Measurements from ENCODE around the gene TRHDE. TPM values are rescaled to one million over a fixed set of nuclear protein-coding genes. Genes with fewer than 3 reads are reported as not detected.

The TRHDE gene
- total RNA-seq, 2 experiments from 2014 or later = not detected

DNA sequence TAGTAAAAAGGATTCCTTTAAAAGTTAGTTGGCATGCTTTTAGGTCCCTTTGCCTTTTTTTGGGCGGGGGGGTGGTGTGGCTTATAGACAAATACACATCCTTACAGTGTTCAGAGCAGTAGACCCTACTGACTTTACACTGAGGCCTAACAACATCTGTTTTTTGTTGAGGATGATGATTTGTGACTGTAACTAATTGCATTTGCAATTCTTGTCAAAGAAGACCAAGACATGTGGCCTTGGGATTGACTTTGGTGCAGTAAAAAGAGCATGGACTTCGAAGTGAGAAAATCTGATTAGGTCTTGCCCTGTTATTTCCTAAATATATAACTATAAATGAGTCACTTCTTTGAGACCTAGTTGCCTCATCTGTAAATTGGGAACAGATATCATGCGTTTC lies 77.3 kb downstream of the TRHDE start:
- no peaks in the 10 kb centered on the region for H3K4me1 Mint-ChIP-seq
- POLR2A ChIA-PET = no interaction called here
- no peaks in the 10 kb centered on the region for H3K9me3 Mint-ChIP-seq
- no peaks in the 10 kb centered on the region for H3K36me3 Mint-ChIP-seq (ENCODE audit: low read depth)
- H3K4me3 Mint-ChIP-seq = no peak overlapping the region
- H3K27me3 Mint-ChIP-seq = no peaks in the 10 kb centered on the region
- CTCF ChIA-PET = no interaction called here
- DNase-seq = no peak
- H3K27ac Mint-ChIP-seq = no peak overlapping the region

DNA sequence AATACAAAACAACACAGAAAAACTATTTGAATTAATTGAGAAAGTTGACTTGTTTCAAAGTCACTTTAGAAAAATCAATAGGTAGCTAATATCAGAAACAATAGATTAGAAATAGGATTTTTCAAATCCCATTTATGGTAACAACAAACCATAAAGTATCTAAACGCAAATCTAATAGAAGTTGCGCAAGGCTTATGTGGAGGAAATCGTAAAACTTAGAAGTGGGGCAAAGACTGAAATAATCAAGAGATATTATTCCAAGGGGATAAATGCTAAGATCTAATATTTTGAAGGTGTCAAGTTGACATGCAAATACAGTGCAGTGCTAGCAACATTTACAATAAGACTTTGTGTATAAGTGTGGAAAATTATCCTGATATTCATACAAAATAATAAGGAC lies 87.2 kb downstream of the TRHDE start:
- Mint-ChIP-seq H3K36me3 (ENCODE audit: low read depth) (no peaks in the 10 kb centered on the region), H3K27ac (no peak overlapping the region), H3K4me1 (no peaks in the 10 kb centered on the region), H3K27me3 (no peaks in the 10 kb centered on the region), H3K4me3 (no peak overlapping the region), H3K9me3 (no peaks in the 10 kb centered on the region)
- POLR2A ChIA-PET = no interaction called here
- no peak for DNase-seq
- CTCF ChIA-PET = no interaction called here

DNA sequence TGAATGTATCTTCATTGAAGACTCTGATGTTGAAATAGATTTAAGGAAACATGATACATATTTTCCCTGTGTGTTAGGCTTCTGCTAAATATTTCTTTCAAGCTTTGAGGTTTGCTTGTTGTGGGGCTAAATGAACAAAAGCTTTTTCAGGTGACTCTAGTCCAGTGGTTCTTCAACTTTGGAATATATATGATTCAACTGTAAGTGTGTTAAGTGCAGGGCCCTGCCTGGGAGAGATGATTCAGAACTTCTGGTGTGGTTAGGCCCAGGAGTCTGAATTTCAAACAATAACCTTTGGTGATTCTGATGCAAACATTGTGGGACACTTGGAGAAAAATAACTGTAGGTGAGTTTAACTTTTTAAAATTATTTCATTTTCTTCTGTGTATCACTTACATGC lies 93.0 kb downstream of the TRHDE start:
- ChIA-PET POLR2A (no interaction called here), CTCF (no interaction called here)
- H3K9me3 Mint-ChIP-seq = no peaks in the 10 kb centered on the region
- no peaks in the 10 kb centered on the region for H3K36me3 Mint-ChIP-seq (ENCODE audit: low read depth)
- no peak for DNase-seq
- no peak overlapping the region for H3K4me3 Mint-ChIP-seq
- H3K27me3 Mint-ChIP-seq = no peaks in the 10 kb centered on the region
- no peaks in the 10 kb centered on the region for H3K4me1 Mint-ChIP-seq
- H3K27ac Mint-ChIP-seq = no peak overlapping the region

DNA sequence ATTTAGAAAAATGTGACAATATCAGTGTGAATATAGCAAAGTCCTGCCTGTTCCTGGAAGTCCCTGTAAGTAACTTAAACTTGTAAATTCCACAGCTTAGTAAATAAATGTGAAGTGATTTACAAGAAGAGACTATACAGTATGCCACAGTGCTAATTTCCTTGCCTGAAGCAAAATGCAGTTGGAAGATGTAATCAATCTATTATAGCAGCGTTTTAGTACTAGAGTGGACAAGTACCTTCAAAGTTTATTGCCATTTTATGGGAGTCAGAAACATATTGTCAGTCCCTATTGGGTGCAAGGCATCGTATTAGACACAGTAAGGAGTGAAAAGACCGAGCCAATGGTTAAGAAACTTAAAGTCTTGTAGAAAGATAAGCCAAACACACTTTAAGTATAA lies 94.1 kb downstream of the TRHDE start:
- no peak overlapping the region for H3K4me3 Mint-ChIP-seq
- no peaks in the 10 kb centered on the region for H3K9me3 Mint-ChIP-seq
- no peak for DNase-seq
- no peaks in the 10 kb centered on the region for H3K4me1 Mint-ChIP-seq
- H3K27me3 Mint-ChIP-seq = no peaks in the 10 kb centered on the region
- ChIA-PET POLR2A (no interaction called here), CTCF (no interaction called here)
- H3K36me3 Mint-ChIP-seq (ENCODE audit: low read depth) = no peaks in the 10 kb centered on the region
- no peak overlapping the region for H3K27ac Mint-ChIP-seq

DNA sequence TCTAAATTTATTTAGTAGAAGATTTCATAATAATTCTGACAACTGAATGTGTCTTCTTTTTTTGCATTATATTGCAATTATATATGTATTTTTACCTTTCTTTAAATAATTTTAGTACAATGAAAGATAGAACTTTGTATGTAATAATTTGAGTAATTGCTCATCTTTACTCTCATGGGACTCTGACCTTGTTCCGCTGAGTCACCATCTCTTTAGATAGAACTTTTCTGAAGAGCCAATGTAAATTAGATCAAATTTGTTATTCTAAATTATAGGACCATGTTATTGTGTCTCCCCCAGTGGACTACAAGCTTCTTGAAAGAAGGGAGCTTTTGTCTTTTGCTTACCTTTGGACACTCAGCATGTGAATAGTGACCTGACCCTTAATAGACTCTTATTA lies 96.1 kb downstream of the TRHDE start:
- no peaks in the 10 kb centered on the region for H3K9me3 Mint-ChIP-seq
- no peaks in the 10 kb centered on the region for H3K4me1 Mint-ChIP-seq
- no peak for DNase-seq
- H3K27me3 Mint-ChIP-seq = no peaks in the 10 kb centered on the region
- CTCF ChIA-PET = interaction anchor here (0.9 kb wide), 1 partner anchor 17 kb away, joined by 3 read pairs; no protein-coding TSS in a partner anchor
- no peak overlapping the region for H3K27ac Mint-ChIP-seq
- no peak overlapping the region for H3K4me3 Mint-ChIP-seq
- H3K36me3 Mint-ChIP-seq (ENCODE audit: low read depth) = no peaks in the 10 kb centered on the region
- POLR2A ChIA-PET = no interaction called here

DNA sequence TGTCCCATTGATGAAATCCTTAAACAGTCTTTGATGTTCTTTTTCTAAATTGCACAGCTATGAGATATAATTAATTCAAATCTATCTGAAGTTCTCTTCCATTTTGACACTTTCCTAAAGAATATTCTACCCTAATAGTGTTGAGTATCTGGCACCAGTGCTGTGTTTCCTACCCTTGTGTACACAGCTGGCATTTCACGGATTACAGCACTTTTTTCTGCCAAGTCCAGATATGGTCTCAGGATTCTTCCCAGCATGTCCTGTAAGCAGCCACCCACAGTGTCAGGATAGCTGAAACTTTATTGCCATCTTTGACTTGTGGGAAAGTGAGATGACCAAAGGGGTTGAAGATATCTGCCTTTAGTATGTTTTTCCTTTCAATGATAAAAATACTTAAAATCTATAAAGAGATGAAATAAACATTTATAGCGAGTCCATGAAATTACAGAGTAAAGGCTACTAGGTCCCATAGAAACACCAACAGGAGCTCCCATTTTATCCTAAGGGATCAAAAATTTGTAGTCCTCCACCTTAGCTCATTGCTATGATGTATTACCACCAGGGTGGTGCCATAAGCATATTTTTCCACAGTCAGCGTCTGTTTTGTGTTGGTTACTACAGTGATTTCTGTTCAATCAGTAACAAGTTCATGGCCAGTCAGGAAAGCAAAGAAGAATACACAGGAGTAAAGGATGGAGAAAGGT lies 96.7 kb downstream of the TRHDE start:
- CTCF ChIA-PET = interaction anchor here (0.9 kb wide), 1 partner anchor 16 kb away, joined by 3 read pairs; no protein-coding TSS in a partner anchor

DNA sequence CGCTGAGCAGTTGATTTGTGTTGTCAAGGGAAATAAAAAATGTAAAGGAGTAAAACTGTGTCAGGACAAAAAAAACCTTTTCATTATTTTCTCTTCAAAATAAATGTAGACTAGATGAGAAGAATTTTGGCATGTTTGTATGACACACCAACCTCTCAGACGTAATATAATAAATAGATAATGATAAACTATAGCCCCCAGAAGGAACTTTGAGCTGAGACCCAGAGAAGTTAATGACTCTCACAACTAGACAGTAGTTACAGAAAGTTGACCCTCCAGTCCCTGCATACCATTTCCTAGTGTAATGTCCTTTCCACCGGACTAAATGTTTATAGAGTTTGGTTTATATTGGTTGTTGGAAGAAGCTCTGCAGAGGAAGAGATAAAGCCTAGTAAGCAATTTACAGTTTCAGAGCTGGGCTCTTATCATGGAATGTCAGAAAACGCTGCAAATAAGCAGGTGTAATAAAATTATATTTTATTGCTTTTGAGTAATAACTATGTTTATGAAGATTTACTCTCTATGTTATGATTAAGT lies 97.3 kb downstream of the TRHDE start:
- Mint-ChIP-seq H3K4me3 (no peak overlapping the region), H3K27me3 (no peaks in the 10 kb centered on the region), H3K36me3 (ENCODE audit: low read depth) (no peaks in the 10 kb centered on the region), H3K27ac (no peak overlapping the region), H3K4me1 (no peaks in the 10 kb centered on the region), H3K9me3 (no peaks in the 10 kb centered on the region)
- ChIA-PET POLR2A (no interaction called here), CTCF (no interaction called here)
- no peak for DNase-seq

More for the DNA sequence above, 96.7 kb downstream of the TRHDE start:
- H3K4me3 Mint-ChIP-seq = no peak overlapping the region
- H3K4me1 Mint-ChIP-seq = no peaks in the 10 kb centered on the region
- DNase-seq = no peak
- H3K36me3 Mint-ChIP-seq (ENCODE audit: low read depth) = no peaks in the 10 kb centered on the region
- no peaks in the 10 kb centered on the region for H3K27me3 Mint-ChIP-seq
- H3K9me3 Mint-ChIP-seq = no peaks in the 10 kb centered on the region
- POLR2A ChIA-PET = no interaction called here
- H3K27ac Mint-ChIP-seq = no peak overlapping the region

DNA sequence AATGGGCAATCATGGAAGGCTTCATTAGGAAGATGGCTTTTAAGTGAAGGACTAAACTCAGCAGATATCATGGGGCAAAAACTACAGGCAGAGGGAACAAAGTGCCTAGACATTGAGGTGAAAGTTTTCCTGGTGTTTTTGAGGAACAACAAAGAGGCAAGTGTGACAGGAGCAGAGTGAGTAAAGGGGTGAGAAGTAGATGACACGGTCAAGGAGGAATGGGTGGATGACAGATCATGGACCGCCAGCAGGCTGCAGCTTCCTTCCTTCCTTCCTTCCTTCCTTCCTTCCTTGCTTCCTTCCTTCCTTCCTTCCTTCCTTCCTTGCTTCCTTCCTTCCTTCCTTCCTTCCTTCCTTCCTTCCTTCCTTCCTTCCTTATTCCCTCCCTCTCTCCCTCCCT lies 108.3 kb downstream of the TRHDE start:
- Mint-ChIP-seq H3K27ac (no peak overlapping the region), H3K27me3 (no peaks in the 10 kb centered on the region), H3K4me3 (no peak overlapping the region), H3K9me3 (peaks cover 2% of the 10 kb centered on the region), H3K36me3 (ENCODE audit: low read depth) (no peaks in the 10 kb centered on the region), H3K4me1 (no peaks in the 10 kb centered on the region)
- ChIA-PET POLR2A (no interaction called here), CTCF (no interaction called here)
- DNase-seq = no peak

DNA sequence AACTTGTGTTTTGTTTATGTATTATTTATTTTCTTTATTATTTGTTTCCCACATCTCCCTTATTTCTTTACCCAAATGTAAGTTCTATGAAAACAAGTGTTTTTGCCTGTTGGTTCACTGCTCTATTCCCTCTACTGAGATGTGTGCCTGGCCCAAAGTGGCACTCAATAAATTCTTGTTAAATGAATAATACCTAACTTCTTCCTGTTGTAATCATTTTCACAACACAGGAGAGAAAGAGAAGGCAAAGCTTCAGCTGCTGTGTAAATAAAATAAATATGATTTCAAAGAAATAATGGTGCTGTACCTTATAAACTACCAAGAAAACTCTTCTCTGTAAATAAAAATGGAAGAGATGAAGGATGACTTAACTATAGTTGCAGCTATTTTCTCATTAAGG lies 116.2 kb downstream of the TRHDE start:
- H3K27me3 Mint-ChIP-seq = no peaks in the 10 kb centered on the region
- CTCF ChIA-PET = no interaction called here
- no peak overlapping the region for H3K27ac Mint-ChIP-seq
- POLR2A ChIA-PET = no interaction called here
- no peak overlapping the region for H3K4me3 Mint-ChIP-seq
- peaks cover 2% of the 10 kb centered on the region for H3K9me3 Mint-ChIP-seq
- H3K4me1 Mint-ChIP-seq = no peaks in the 10 kb centered on the region
- H3K36me3 Mint-ChIP-seq (ENCODE audit: low read depth) = no peaks in the 10 kb centered on the region
- no peak for DNase-seq

DNA sequence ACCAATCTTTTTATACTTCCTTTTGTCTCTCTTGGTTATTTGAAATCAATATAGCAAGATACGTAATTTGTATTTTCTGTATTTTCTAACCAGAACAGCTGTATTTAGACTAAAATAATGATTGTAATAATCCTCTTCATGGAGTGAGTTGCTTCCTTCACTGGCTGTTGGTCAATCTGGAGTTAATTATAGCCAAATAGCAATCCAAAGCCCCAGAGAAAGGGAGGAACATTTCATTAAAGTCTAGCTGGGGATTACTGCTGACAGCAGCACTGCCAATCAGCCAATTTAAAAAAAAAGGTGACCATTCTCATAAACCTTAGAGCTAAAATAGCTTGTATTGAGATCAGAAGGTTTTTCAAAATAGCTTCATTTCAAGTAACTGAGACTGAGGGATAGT lies 118.0 kb downstream of the TRHDE start:
- Mint-ChIP-seq H3K4me1 (no peaks in the 10 kb centered on the region), H3K27ac (no peak overlapping the region), H3K36me3 (ENCODE audit: low read depth) (no peaks in the 10 kb centered on the region), H3K27me3 (no peaks in the 10 kb centered on the region), H3K9me3 (peaks cover 2% of the 10 kb centered on the region), H3K4me3 (no peak overlapping the region)
- CTCF ChIA-PET = no interaction called here
- POLR2A ChIA-PET = no interaction called here
- DNase-seq = no peak

DNA sequence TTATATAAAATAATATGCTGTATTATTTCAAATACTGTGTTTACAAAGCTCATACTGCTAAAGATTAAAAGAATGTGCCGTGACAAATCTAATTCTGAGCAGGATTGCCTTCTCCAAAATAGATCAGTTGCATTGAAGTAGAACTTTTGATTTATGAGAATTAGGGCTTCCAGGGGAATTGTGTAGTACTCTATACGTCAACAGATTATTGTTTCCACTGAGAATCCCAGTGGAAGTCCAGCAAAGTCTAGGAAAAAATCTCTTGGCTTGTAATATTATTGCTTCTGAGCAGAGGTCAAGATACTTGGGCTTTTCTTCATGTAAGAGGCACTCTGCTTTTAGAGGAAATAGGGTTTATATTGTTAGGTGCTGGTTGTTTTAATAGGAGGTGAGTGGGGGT lies 133.9 kb downstream of the TRHDE start:
- H3K4me3 Mint-ChIP-seq = no peak overlapping the region
- H3K36me3 Mint-ChIP-seq (ENCODE audit: low read depth) = no peaks in the 10 kb centered on the region
- no peaks in the 10 kb centered on the region for H3K4me1 Mint-ChIP-seq
- POLR2A ChIA-PET = no interaction called here
- H3K27me3 Mint-ChIP-seq = no peaks in the 10 kb centered on the region
- CTCF ChIA-PET = no interaction called here
- no peaks in the 10 kb centered on the region for H3K9me3 Mint-ChIP-seq
- DNase-seq = no peak
- no peak overlapping the region for H3K27ac Mint-ChIP-seq

DNA sequence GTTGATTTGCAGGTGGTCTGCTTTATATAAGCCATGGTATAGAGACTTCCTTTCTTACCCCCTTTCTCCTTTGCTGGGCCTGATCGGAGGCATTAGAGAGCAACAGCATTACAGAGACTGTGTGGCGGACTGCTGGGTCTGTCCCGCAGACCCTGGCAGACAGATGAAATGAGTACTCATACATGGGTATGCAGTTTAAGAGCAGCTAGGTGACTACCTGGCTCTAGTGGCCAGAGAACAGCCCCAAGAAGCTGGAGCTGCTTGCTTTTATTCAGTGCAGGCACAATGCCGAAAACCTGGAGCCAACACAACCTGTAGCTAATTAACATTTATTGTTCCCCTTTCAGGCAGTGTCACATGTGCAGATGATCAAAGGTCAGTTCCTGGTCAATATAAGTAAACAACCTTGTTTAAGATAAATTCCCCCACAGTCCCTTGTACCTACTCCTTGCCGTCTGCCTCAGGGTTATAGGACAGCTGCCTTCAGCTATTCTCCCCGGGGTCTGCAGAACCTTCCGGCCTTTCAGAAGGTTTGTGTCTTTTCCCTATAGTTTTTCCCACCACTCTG lies 160.0 kb downstream of the TRHDE start:
- CTCF ChIA-PET = no interaction called here

DNA sequence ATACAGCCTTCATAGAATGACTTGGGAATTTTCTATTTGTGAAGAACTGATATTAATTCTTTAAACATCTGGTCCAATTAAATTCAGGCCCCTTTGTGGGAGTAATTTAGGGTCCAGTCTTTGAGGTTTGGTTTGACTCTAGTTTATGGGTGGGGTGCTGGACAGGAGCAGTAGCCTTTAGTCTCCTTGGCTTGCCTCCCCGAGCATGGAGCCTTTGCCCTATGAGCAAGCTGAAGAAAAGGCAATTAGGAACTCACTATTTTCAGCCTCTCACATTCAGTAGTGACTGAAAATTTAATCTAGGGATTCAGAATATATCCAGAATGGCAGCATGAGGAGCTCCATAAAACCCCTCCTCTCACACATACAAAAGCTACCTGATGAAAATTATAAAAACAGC lies 161.1 kb downstream of the TRHDE start:
- H3K27me3 Mint-ChIP-seq = no peaks in the 10 kb centered on the region
- POLR2A ChIA-PET = no interaction called here

More for the DNA sequence above, 160.0 kb downstream of the TRHDE start:
- Mint-ChIP-seq H3K27me3 (no peaks in the 10 kb centered on the region), H3K27ac (no peak overlapping the region), H3K36me3 (ENCODE audit: low read depth) (no peaks in the 10 kb centered on the region), H3K9me3 (no peaks in the 10 kb centered on the region), H3K4me1 (no peaks in the 10 kb centered on the region), H3K4me3 (no peak overlapping the region)
- POLR2A ChIA-PET = no interaction called here
- DNase-seq = no peak

DNA sequence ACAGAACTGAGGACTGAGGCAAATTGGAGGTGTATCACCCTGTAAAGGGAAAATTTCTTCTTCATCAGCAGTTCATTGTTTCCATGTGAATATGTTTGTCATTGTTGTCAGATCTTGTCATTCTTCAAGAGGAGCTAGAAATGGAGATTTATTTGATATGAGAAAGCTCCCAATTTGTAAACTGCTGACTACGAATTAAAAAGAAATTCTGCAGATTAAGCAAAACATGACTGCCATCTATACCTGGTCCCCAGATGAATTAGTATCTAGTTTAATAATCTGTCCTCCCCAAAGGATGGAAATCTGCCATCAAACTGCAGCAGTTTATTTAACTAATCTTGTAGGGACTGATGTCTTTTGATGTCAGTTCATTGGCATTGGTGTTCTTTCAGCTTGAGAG lies 162.8 kb downstream of the TRHDE start:
- Mint-ChIP-seq H3K36me3 (ENCODE audit: low read depth) (no peaks in the 10 kb centered on the region), H3K4me1 (no peaks in the 10 kb centered on the region), H3K27ac (no peak overlapping the region), H3K27me3 (no peaks in the 10 kb centered on the region), H3K9me3 (no peaks in the 10 kb centered on the region), H3K4me3 (no peak overlapping the region)
- no peak for DNase-seq
- POLR2A ChIA-PET = no interaction called here
- CTCF ChIA-PET = interaction anchor here (0.6 kb wide), 1 partner anchor 241 kb away, joined by 4 read pairs; no protein-coding TSS in a partner anchor

More for the DNA sequence above, 161.1 kb downstream of the TRHDE start:
- no peak for DNase-seq
- no peak overlapping the region for H3K27ac Mint-ChIP-seq
- CTCF ChIA-PET = no interaction called here
- H3K4me3 Mint-ChIP-seq = no peak overlapping the region
- H3K9me3 Mint-ChIP-seq = no peaks in the 10 kb centered on the region
- no peaks in the 10 kb centered on the region for H3K4me1 Mint-ChIP-seq
- H3K36me3 Mint-ChIP-seq (ENCODE audit: low read depth) = no peaks in the 10 kb centered on the region

Measured in activated CD4-positive, alpha-beta T cell treated with anti-CD3 and anti-CD28 coated beads, Interleukin-2, amount 10 ng/mL, durations not matched to agents 7 days and 5 days (primary cell).